Epithelial cell of umbilical artery (primary cell): ENCODE measurements around the gene AMIGO1. TPM values are rescaled to one million over a fixed set of nuclear protein-coding genes. Genes with fewer than 3 reads are reported as not detected.

Experiments
- total RNA-seq: library from RNA; depleted of rRNA; stranded (reverse); fragments of >200 nt; gene quantifications from 2 replicates; pipeline ENCODE4 v1.2.3, GENCODE V29; 2014

AMIGO1 gene
- 0.65 and 0.76 TPM in 2 replicates for total RNA-seq

DNA sequence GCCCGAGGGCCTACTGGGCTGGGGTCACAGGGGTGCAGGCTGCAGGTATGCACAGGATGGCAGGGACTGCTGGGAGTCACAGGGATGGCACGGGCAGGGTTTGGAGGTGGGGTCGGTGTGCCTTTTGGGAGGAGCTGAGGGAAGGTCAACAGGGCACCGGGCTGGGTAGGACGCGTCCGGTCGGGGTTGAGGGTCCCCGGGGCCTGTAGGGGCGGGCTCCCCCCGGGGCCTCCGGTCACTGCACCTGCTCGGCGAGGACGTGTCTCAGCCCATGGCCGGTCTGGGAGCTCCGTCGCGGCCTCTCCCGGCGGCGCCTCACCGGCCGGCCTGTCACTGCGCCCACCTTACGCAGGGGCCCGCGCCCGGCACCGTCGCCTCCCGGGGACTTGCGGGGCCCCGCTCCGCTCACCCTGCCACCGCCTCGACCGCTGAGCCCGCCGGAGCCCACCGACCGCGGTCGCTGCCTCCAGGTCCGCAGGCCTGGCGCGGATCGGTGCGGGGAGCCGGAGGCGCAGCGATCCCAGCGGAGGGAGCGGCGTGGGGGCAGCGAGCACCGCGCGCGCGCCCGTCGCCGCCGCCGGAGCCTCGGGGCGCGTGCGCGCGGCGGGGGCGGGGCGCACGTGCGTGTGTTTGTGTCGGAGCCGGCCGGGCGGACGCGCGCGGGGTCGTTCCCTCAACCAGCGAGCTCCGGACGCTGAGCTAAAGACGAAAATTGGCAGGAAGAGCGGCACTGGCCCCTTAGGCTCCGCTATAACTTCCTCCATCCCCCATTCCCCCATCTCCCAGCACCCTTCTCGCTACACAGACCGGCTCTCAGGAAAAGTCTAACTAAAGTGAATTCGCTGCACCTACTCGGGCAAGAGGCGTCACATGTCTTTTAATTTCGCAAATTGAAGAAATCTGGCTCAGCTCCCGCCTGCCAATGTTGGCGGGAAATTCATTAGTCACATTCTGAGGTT, at the start of gene AMIGO1:
Gene AMIGO1, minus strand, starts transcription at position 552 of the 959 bp plus-strand sequence. CDS start 815 bp downstream, outside the sequence.

GRCh38 chr1:109548321-109549267, 39.1 kb upstream of the AMIGO1 start, which contains the start of gene GNAI3:
GNAI3 (plus strand) TSS chr1:109548615; CDS start chr1:109548721, 106 bp downstream.

DNA sequence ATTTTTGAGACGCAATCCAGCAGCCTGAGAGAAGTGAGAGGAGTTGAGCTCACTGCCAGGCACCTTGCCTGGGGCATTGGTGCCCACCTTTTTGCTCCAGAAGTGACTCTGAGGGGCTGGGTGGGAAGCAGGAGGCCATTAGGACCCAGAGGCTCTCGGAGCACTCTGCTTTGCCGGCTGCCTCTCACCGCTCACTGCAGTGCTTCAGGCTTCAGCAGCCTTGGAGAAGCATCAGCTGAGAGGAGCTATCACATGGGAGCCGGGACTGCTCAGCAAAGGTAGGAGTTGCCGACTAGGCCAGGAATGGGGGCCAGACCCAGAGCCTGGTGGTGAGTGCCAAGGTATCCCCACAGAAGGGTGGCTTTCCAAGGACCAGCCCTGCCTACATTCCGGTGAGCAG, 30.1 kb upstream of the AMIGO1 start, which contains the start of gene GPR61:
Gene GPR61, plus strand, starts transcription at position 197 of the 400 bp plus-strand sequence. CDS start 3,151 bp downstream, outside the sequence.

DNA sequence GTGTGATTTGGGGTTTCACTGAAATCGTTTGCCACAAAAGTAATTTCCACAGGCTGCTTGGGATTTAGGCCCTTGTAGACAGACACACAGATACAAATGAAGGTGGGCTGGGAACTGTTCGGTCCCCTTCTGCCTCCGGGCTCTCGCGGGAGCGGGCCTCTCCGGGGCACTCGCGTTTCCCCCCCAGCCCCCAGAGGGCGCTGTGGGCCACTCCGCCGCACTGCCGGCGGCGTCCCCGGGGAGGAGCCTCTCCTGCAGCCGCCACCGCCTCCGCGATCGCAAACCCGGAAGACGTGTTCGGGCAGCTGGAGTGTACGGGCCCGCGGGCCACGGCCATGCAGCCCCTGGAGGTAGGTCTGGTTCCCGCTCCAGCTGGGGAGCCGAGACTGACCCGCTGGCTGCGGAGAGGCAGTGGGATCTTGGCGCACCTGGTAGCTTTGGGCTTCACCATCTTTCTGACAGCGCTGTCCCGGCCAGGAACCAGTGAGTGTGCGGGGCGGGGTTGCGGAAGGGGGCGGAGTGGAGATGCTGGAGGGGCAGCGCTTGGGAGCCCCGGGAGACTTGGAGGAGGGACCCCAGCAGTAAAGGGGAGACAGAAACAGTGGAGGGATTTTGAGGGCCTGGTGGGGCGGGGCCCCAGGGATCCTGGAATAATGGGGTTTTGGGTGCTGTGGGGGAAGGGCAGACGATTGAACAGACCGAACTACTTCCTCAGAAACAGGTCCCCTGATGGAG, 15.6 kb downstream of the AMIGO1 start, which contains the start of gene CYB561D1:
Gene CYB561D1, plus strand, starts transcription at position 290 of the 735 bp plus-strand sequence. Its CDS starts 46 bp downstream, at position 336.

DNA sequence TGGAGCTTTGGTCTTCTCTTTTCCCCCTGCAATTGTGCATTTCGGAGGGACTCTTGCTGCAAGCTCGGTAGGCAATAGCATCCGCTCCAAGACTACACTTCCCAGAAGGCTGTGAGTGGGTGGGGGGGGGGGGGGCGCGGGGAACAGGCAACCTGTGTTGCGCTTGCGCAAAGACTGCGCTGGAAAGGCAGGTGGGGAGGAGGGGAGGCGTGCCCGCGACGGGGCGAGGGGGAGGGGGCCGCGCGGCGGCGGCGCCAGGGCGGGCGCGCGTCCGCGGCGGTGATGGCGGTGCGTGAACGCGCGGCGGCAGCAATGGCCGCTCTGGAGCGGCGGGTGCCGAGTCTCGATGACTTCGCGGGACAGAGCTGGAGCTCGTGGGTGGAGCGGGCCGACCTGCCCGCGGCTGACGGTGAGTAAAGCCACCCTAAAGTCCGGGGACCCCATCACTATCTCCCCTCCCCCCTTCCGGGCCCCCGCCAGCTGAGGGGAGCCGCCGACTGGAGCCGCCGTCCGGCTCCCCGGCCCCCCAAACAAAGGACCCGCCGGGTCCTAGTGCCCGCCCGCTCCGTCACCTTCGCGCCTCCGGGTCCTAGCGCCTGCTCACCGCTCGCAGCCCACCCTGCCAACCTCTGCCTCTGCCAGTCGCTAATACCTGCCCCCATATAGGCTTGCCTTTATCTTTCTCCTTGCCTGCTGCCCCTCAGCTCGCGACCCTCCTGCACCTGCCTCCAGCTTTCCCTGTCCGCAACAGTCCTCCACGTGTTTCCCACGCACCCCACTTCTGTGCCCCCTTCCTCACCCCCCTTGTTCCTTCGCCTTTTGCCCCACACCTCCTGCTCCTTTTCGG, 25.6 kb downstream of the AMIGO1 start, which contains the start of gene ATXN7L2:
Gene ATXN7L2, plus strand, starts transcription at position 234 of the 847 bp plus-strand sequence. Its CDS starts 49 bp downstream, at position 283.

DNA sequence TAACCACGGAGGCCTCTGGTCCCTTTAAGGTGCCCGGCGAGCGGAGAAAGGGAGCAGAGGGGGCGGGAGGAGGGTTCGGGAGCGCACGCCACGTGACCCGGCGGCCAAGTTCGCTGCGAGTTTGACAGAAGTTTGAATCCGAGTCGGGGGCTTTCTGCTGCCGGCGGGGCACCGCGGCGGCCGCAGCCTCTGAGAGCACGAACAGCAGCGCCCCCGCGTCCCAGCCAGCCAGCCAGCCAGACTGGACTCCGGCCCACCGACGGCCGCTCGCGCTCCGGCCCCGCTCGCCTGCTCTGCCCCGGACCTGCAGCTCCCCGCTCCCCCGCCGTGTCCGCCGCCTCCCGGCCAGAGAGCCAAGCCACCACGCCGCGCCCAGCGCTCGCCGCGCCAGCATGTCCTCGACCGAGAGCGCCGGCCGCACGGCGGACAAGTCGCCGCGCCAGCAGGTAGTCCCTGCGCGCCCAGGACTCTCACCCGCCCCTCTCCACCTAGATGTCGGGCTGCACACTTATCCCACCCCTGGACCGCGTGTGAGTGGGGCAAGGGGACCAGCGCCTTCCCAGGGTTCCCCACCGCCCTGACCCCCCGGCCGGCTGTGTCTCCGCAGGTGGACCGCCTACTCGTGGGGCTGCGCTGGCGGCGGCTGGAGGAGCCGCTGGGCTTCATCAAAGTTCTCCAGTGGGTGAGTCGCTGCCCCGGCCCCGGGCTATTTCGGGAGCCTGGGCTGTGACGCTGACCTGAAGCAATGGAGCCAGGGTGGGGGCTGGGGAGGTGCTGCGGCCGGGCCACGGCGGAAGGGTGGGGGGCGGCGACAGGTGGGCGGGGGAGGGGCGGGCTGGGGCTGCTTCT, 42.9 kb downstream of the AMIGO1 start, which contains the start of gene SYPL2:
Gene SYPL2, plus strand, starts transcription at position 95 of the 849 bp plus-strand sequence. Its CDS starts 298 bp downstream, at position 393.

Other genes starting within 250 kb of the AMIGO1 start
- gene PSRC1, start 226.6 kb downstream of the AMIGO1 start, total RNA-seq, result 7.5 and 12.3 TPM in 2 replicates
- not detected in 2 replicates for gene MYBPHL, start 202.7 kb downstream of the AMIGO1 start, total RNA-seq
- gene SORT1, start 111.8 kb downstream of the AMIGO1 start, total RNA-seq, result 15.3 and 19.6 TPM in 2 replicates
- gene PSMA5, start 83.3 kb downstream of the AMIGO1 start, total RNA-seq, result 79.8 and 93.9 TPM in 2 replicates
- gene SYPL2, start 43.2 kb downstream of the AMIGO1 start, total RNA-seq, result not detected in 2 replicates
- 1.9 and 2.1 TPM in 2 replicates for gene ATXN7L2, start 25.8 kb downstream of the AMIGO1 start, total RNA-seq
- gene CYB561D1, start 15.6 kb downstream of the AMIGO1 start, total RNA-seq, result 3.3 and 4.5 TPM in 2 replicates
- not detected in 2 replicates for gene GPR61, start 30.1 kb upstream of the AMIGO1 start, total RNA-seq
- gene GNAI3, start 38.9 kb upstream of the AMIGO1 start, total RNA-seq, result 19.2 and 21.9 TPM in 2 replicates
- 0.32 TPM in 1 of 2 replicates, not detected in the other for gene GNAT2, start 109.9 kb upstream of the AMIGO1 start, total RNA-seq
- 41.3 and 51.7 TPM in 2 replicates for gene AMPD2, start 110.1 kb upstream of the AMIGO1 start, total RNA-seq
- 1.5 and 2.3 TPM in 2 replicates for gene GSTM4, start 146.4 kb upstream of the AMIGO1 start, total RNA-seq
- gene GSTM2, start 158.3 kb upstream of the AMIGO1 start, total RNA-seq, result 0.32 and 4.3 TPM in 2 replicates
- gene GSTM1, start 178.1 kb upstream of the AMIGO1 start, total RNA-seq, result 0.32 and 2.6 TPM in 2 replicates
- gene GSTM5, start 202.5 kb upstream of the AMIGO1 start, total RNA-seq, result 0.65 and 0.76 TPM in 2 replicates
- gene GSTM3, start 231.3 kb upstream of the AMIGO1 start, total RNA-seq, result 24.6 and 38.7 TPM in 2 replicates